Colon (tissue), 2 donors: ENCODE measurements around the gene OSGIN1.

ENCODE experiments used
- FAIRE-seq: peaks from 2 replicates; lab custom pipeline; 2012; peaks lifted over from hg19 to GRCh38; lab: Jason Lieb, UNC
- donor health status: control.
- donor health status: control.

OSGIN1 gene, protein sequence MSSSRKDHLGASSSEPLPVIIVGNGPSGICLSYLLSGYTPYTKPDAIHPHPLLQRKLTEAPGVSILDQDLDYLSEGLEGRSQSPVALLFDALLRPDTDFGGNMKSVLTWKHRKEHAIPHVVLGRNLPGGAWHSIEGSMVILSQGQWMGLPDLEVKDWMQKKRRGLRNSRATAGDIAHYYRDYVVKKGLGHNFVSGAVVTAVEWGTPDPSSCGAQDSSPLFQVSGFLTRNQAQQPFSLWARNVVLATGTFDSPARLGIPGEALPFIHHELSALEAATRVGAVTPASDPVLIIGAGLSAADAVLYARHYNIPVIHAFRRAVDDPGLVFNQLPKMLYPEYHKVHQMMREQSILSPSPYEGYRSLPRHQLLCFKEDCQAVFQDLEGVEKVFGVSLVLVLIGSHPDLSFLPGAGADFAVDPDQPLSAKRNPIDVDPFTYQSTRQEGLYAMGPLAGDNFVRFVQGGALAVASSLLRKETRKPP

GRCh38 chr16:83952940-83953795 is at the start of gene OSGIN1:
TSS of gene OSGIN1 (plus strand) at chr16:83953240. CDS start at chr16:83957672, 4,432 bp downstream.
- no peak for FAIRE-seq

DNA sequence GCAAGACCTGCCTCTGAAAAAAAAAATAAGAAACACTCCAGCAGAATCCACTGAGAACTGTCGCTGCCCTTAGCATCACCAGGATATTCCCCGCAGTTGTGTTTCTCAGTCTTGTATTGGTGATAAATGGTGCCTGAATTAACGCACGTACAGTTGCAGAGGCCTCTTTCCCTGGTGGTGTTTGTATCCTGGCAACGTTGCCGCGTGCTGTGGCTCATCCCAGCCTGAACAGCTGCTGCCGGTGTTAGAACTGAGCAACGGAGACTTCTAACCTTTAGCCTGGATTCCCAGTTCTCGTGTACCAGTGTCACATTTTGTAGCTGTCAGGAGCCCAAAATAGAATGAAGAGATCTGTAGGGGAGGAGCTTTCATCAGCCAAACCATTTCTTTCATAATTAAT is 49.3 kb upstream of the OSGIN1 start:
- FAIRE-seq: no peak

- no peak for FAIRE-seq
Observed at GRCh38 chr16:83906683-83907082, 46.4 kb upstream of the OSGIN1 start.

DNA sequence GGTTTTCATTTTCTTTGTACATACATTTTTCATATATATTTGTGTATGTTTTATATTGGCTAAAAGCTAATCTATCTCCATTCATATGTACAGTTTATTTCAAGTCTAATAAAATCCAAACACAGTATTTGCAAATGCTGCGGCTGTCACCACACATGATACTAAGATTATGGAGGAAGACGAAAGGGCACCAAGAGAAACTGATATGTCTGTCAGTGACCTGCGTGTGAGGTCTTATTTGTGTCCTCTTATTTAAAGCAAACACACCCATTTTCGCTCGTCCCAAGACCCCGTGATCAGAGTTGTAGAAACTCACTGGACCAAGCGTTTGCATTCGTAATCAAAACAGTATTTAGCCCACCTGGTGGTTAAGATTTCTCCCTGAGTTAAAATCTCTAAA is 45.9 kb upstream of the OSGIN1 start:
- FAIRE-seq: no peak

DNA sequence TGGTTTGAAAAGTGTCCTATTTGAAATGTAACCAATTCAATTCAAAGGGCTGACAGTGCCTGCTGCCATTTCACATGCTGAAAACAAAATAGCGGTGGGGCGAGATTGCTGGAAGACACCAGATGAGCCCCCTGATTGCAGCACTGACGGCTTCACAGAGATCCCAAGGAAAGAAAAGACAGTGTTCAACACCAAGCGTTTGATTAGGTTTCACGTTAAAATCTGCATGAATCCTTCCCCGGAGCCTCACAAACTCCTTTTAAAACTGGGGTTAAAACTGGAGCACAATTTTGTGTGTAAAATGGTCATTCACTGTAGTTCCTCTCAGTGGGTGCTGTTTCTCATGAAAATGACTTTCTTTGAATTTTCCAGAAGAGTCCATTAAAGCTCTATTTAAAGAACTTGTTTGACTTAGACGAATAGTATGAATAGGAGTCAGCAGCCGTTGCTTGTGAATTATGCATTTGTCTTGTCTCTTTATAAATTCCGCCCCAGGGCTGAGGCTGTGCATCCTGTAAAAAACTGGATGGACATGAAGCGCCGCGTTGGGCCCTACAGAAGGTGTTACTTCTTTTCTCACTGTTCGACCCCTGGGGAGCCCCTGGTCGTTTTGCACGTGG is 45.3 kb upstream of the OSGIN1 start:
- no peak for FAIRE-seq

- no peak for FAIRE-seq
Observed at GRCh38 chr16:83908798-83909197, 44.2 kb upstream of the OSGIN1 start.

DNA sequence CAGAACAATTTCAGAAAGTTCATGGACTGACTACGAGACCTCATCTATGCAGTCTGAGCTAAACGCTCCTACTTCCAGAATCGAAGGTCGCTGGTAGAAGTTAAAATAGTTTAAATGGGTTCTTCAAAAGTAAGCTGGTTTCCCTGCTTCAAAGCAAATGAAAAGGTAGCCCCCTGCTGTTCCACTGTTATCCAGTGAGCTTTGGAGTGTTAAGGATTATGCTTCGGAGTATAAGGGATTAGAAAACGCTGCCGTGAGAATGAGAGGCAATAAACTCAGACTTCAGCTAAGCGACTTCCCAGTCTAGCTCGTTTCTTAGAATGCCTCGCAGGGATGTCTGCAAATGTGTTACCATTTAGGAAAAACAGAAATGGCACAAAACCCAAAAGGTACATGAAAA is 41.8 kb upstream of the OSGIN1 start:
- no peak for FAIRE-seq

DNA sequence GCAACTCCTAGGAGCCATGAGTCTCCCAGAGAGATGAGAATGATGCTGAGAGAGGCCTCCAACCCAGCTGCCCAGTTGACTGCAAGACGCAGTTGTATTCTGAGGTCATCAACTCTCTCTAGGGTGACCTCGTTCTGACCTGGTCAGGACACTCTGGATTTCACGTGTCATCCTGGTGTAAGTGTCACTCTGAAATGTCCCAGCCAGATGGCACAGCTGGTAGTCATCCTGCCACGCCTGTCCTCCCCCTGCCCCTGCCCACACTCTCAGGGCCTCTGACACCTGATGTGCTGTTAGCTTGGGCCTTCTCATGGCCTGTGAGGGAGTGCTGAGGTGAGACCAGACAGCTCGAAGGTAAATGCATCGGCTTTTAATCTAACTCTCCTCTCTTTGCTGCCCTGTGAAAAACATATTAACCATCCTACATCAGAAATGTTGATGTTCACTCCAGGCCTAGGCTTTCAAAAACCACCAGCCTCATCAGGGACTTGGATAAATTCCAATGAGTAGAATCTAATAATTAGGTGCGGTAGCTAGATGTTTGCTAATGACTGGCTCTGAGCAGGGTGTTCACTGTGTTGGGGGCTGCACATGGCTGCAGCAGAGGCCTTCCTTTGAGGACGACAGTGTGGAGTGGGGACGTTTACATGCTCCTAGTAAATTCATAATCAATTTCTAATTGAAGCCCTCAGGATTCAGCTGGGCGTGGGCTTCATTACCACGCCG is 40.4 kb upstream of the OSGIN1 start:
- no peak for FAIRE-seq

DNA sequence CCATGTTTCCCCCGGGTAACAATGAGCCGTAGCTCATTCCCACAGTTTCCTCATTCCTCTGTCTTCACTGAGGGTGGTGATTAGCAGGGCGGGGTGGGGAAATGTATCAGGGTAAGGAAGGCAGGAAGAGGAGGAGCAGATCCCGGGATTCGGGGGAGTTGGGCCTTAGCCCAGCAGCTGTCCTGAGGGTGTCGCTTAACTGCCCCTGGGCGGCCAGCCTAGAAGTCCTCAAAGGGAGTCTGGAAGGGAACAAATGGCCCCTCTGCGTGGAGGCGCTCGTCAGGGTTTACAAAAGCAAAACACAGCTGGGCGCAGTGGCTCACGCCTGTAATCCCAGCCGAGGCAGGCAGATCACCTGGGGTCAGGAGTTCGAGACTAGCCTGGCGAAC is 39.8 kb upstream of the OSGIN1 start:
- FAIRE-seq: no peak

DNA sequence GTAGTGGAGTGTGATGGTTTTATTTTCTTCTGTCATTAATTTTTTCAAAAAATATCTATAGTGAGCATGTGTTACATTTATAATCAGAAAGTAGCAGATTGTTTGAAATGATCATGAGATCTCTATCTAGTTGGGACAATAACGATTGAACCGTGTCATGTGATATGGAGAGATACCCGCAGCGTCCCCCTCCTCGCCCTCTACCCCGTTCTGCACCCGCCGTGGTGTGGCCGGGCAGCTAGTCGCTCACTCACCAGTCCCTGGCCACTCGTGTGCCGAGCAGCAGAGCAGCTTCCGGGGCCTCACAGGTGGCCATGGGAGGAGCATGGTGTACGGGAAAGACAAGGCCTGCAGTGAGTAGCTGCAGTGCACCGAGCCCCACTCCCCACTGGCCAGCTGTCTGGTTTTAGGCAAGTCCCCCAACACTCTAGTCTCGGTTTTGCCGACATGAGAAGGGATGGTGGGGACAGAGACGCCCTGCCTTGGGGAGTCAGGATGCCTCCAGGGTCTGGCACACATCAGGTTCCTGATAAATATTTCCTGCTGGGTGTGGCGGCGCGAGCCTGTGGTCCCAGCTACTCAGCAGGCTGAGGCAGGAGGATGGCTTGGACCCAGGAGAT is 38.8 kb upstream of the OSGIN1 start:
- no peak for FAIRE-seq

- no peak for FAIRE-seq
Observed at GRCh38 chr16:83915081-83915480, 38.0 kb upstream of the OSGIN1 start.

- no peak for FAIRE-seq
Observed at GRCh38 chr16:83915491-83915890, 37.5 kb upstream of the OSGIN1 start.

GRCh38 chr16:83917152-83918120 is 35.6 kb upstream of the OSGIN1 start:
- FAIRE-seq: no peak

DNA sequence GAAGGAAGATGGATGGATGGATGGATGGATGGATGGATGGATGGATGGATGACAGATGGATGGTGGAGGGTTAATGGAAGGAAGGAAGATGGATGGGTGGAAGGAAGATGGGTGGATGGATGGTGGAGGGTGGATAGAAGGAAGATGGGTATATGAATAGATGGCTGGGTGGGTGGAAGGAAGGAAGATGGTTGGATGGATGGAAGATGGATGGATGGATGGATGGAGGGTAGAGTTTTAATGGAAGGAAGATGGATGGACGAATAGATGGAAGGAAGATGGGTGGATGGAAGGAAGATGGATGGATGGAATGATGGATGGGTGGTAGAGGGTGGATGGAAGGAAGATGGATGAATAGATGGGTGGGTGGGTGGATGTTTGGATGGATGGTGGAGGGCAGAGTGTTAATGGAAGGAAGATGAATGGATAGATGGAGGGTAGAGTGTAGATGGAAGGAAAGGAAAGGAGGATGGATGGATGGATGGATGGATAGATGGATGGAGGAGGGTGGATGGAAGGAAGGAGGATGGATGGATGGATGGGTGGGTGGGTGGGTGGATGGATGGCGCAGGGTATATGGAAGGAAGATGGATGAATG is 32.0 kb upstream of the OSGIN1 start:
- no peak for FAIRE-seq

- FAIRE-seq: no peak
Observed at GRCh38 chr16:83923581-83924365, 29.3 kb upstream of the OSGIN1 start.

DNA sequence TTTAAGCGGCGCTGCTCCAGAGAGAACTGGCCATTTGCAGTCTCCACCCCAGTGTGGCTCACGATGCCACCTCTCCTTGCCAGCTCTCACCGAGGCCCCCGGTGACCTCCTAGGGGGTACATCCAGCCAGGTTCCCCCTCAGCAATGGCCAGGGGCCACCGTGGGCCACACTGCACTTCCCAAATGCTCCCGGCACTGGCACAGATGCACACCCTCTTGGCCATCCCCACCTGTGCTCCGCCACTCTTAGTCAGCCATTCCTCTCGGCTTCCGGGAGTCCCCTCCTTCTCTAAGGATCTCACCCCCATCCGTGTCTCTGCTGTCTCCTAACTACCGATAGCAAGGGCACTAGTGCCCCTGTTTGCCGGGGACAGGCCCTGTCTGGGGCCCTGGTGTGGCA is 28.4 kb upstream of the OSGIN1 start:
- FAIRE-seq: no peak

DNA sequence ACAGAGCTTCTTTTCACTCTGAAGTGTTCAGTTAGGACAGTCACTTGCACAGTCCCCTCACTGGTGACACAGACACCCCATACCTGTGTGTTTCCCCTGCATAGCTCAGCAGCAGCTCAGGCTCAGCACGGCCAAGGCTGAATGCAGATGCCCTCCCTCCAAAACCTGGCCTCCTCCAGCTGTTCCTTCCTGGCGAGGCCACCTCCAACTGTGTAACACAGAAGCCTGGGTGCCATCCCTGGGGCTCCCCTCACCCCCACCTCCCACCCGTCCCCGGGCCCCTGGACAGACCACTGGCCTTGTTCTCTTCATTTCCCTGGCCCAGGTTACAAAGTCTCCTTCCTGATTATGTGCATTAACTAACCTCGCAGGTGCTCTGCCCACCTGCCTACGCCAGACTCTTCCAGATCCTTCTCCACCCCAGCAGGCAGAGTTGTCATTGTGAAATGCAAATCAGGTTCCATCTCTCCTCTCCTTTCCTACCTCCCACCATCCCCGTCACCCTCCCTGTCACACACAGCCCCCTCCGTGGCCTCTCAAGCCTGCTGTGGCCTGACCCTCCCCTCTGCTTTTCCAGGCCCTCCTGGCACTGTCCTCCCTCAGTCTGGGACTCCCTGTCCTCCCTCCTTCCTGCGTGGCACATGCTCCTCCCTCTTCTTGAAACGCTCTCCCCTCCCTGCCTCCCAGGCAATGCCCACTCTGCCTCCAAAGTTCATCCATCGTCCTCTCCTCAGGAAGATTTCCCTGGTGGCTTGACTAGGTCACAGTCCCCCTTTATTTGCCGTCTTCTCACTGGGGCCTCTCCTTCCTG is 27.7 kb upstream of the OSGIN1 start:
- no peak for FAIRE-seq
